GF-D8 (cell line): Measurements from ENCODE around the gene PPP1R2C.

Source experiments
- DNase-seq: peaks from one replicate; lab custom pipeline; 2025; lab: John Stamatoyannopoulos, UW

The PPP1R2C gene

DNA sequence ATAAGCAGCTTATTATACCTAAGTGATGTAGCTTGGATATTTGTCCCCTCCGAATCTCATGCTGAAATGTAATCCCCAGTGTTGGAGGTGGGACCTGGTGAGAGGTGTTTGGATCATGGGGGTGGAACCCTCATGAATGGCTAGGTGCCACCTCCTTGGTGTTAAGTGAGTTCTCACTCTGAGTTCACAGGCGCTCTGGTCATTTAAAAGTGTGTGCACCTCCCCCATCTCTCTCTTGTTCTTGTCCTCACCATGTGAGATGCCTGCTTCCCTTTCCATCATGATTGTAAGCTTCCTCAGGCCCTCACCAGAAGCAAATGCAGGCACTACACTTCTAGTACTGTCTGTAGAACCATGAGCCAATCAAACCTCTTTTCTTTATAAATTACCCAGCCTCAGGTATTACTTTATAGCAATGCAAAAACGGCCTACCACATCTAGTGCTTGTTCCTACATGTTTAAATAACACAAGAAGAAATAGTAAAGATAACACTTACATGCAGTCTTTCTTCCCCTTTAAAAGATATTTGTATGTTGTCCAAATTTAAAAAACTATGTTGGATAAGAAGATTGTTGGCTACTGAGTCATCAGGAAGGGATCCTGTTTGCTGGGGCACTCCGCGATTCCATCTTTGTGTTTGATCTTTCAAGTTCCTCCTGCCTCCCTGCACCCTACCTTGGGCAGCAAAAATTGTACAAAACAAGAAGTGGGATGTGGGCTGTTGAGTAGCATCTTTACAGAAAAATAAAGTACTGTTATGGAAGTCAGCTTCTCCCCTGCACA is 29.7 kb downstream of the PPP1R2C start:
- DNase-seq = no peak

DNA sequence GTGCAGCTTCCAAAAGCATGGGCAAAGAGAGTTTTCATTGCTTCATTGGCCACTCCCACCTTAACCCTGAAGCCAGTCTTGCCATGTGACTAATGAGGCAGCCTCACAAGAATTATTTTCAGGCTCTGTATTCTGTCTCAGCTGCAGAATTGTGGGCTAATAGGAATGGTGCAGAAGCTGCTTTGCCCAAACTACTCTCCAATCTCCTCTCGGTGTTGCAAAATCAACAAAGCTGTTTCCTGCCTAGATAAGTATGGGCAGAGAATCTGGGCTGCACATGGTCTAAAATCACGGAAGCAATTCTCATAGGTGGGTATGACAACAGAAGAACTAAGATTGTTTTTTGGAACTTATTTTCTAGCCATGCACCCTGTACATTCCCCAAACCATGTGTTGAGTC is 31.4 kb downstream of the PPP1R2C start:
- peak; percentile 24 for DNase-seq

- no peak for DNase-seq
These were observed 37.5 kb downstream of the PPP1R2C start for GRCh38 chrX:42740456-42740855.

GRCh38 chrX:42739741-42740140 is 38.2 kb downstream of the PPP1R2C start:
- no peak for DNase-seq

DNA sequence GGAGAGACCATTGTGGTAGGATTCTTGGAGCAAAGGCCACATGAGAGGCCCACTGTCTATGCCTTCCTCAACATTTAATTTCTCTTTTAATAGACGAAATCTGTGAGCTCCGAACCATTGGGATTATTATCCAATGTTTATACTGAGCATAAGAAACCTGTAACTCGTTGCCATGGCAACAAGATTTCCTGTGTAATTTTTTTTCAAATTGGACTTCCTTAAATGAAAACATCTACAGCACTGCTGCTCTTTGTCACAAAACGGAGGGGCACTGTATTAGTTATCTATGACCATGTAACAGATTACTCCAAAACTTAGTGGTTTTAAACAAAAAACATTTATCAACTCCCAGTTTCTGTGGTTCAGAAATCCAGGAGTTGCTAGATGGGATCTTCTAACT is 38.7 kb downstream of the PPP1R2C start:
- DNase-seq = no peak

- no peak for DNase-seq
These were observed 39.4 kb downstream of the PPP1R2C start for GRCh38 chrX:42738552-42738951.

DNA sequence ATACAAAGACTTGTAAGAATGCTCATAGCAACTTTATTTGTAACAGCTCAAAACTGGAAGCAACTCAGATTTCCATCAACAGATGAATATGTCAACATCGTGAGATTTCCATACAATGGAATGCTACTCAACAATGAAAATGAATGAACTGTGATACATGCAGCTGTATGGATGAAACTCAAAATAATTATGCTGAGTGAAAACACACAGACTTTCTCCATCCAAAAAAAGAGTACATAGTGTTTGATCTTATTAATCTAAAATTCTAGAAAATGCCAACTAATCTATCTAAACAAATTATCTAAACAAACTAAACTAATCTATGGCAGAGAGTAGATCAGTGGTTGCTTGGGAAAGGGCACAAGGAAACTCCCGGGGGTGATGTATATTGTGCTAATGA is 42.7 kb downstream of the PPP1R2C start:
- DNase-seq = no peak

- no peak for DNase-seq
These were observed 45.5 kb downstream of the PPP1R2C start for GRCh38 chrX:42732506-42732905.
